Lower lobe of right lung (tissue), 2 donors: ENCODE data around the gene YIF1A. TPM values are rescaled to one million over a fixed set of nuclear protein-coding genes. Genes with fewer than 3 reads are reported as not detected.

Experiments
- ATAC-seq, 2 donors: fragments of 200-7000 bp; cut with Tn5 transposase; one replicate each; pipeline ENCODE4 v1.9.1; 2020 to 2022; ENCODE audit warnings: mild to moderate bottlenecking in 2 of 2, moderate library complexity in 2 of 2
- DNase-seq: peaks from one replicate; pipeline ENCODE4 v3.0.0-alpha.2; 2020
- H3K27ac ChIP-seq: fragments of 200-600 bp; one replicate; pipeline ENCODE4 v1.8.0; 2022
- H3K27me3 ChIP-seq: fragments of 200-600 bp; one replicate; pipeline ENCODE4 v1.8.0; 2022; ENCODE audit warnings: low read depth
- H3K36me3 ChIP-seq: fragments of 200-600 bp; one replicate; pipeline ENCODE4 v1.8.0; 2022; ENCODE audit warnings: mild to moderate bottlenecking
- H3K4me1 ChIP-seq: fragments of 200-600 bp; one replicate; pipeline ENCODE4 v1.8.0; 2022
- H3K4me3 ChIP-seq: fragments of 200-600 bp; one replicate; pipeline ENCODE4 v1.8.0; 2022; ENCODE audit warnings: mild to moderate bottlenecking
- H3K9me3 ChIP-seq: fragments of 200-600 bp; one replicate; pipeline ENCODE4 v1.8.0; 2022
- intact Hi-C: fragments of 100-400 bp; cut with DNase I; formaldehyde crosslinking; loops from one replicate; pipeline ENCODE4 v1.11.0; 2022
- total RNA-seq: library from RNA; stranded (reverse); fragmentation: NEBNext Ultra II Directional; extraction: Animal tissue kit (Norgen Biotek cat#: 25700); gene quantifications from one replicate; pipeline ENCODE4 v1.2.1, GENCODE V29; 2021
- TF ChIP-seq, protein P1 (sequence below): fragments of 200-600 bp; IDR thresholded peaks from one replicate; pipeline ENCODE4 v1.8.0; 2022; ENCODE audit warnings: antibody characterized with exemption, mild to moderate bottlenecking
- donor health status: DM: no; HTN: yes; CAD: no; lungs with severe emphysema.

YIF1A gene
- total RNA-seq, 1 donor from 2014 or later: 67.8 TPM

- Histone ChIP-seq H3K4me3 (no peak overlapping the region), H3K27ac (no peak overlapping the region), H3K36me3 (peaks cover 98% of the 10 kb centered on the region), H3K27me3 (no peaks in the 10 kb centered on the region), H3K9me3 (no peaks in the 10 kb centered on the region), H3K4me1 (no peaks in the 10 kb centered on the region)
- TF ChIP-seq, protein P1, sequence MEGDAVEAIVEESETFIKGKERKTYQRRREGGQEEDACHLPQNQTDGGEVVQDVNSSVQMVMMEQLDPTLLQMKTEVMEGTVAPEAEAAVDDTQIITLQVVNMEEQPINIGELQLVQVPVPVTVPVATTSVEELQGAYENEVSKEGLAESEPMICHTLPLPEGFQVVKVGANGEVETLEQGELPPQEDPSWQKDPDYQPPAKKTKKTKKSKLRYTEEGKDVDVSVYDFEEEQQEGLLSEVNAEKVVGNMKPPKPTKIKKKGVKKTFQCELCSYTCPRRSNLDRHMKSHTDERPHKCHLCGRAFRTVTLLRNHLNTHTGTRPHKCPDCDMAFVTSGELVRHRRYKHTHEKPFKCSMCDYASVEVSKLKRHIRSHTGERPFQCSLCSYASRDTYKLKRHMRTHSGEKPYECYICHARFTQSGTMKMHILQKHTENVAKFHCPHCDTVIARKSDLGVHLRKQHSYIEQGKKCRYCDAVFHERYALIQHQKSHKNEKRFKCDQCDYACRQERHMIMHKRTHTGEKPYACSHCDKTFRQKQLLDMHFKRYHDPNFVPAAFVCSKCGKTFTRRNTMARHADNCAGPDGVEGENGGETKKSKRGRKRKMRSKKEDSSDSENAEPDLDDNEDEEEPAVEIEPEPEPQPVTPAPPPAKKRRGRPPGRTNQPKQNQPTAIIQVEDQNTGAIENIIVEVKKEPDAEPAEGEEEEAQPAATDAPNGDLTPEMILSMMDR: no peak
- no peak for ATAC-seq
- intact Hi-C loops: no loop called here
- no peak for DNase-seq
These were observed 53.8 kb downstream of the YIF1A start for GRCh38 chr11:66235141-66235540.

Other genes starting within 250 kb of the YIF1A start
- gene GAL3ST3, start 240.0 kb downstream of the YIF1A start, total RNA-seq: not detected
- gene SF3B2, start 236.8 kb downstream of the YIF1A start, total RNA-seq: 145 TPM
- gene PACS1, start 218.9 kb downstream of the YIF1A start, total RNA-seq: 50.8 TPM
- 24.3 TPM for gene KLC2, start 31.4 kb downstream of the YIF1A start, total RNA-seq
- 138 TPM for gene RAB1B, start 20.5 kb downstream of the YIF1A start, total RNA-seq
- gene CNIH2, start 11.0 kb downstream of the YIF1A start, total RNA-seq: 0.89 TPM
- gene TMEM151A, start 2.8 kb upstream of the YIF1A start, total RNA-seq: not detected
- gene CD248, start 27.9 kb upstream of the YIF1A start, total RNA-seq: 28.7 TPM
- 8.2 TPM for gene RIN1, start 47.3 kb upstream of the YIF1A start, total RNA-seq
- gene BRMS1, start 56.0 kb upstream of the YIF1A start, total RNA-seq: 37.8 TPM
- gene B4GAT1, start 58.5 kb upstream of the YIF1A start, total RNA-seq: 22.6 TPM
- gene SLC29A2, start 82.6 kb upstream of the YIF1A start, total RNA-seq: 10.6 TPM
- gene NPAS4, start 131.9 kb upstream of the YIF1A start, total RNA-seq: not detected
- 32.7 TPM for gene MRPL11, start 149.7 kb upstream of the YIF1A start, total RNA-seq
- gene PELI3, start 177.8 kb upstream of the YIF1A start, total RNA-seq: 21.4 TPM
- gene DPP3, start 191.3 kb upstream of the YIF1A start, total RNA-seq: 32.7 TPM
- 41.4 TPM for gene BBS1, start 221.5 kb upstream of the YIF1A start, total RNA-seq